ENCODE measurements around the gene GPANK1. TPM values are rescaled to one million over a fixed set of nuclear protein-coding genes. Genes with fewer than 3 reads are reported as not detected.

Gene GPANK1
- total and polyA plus RNA-seq, 2 of the 13 experiments (the other 11 are each of a cell fraction or from before 2014, with no cell fraction given): 15.4 to 22.8 TPM

DNA sequence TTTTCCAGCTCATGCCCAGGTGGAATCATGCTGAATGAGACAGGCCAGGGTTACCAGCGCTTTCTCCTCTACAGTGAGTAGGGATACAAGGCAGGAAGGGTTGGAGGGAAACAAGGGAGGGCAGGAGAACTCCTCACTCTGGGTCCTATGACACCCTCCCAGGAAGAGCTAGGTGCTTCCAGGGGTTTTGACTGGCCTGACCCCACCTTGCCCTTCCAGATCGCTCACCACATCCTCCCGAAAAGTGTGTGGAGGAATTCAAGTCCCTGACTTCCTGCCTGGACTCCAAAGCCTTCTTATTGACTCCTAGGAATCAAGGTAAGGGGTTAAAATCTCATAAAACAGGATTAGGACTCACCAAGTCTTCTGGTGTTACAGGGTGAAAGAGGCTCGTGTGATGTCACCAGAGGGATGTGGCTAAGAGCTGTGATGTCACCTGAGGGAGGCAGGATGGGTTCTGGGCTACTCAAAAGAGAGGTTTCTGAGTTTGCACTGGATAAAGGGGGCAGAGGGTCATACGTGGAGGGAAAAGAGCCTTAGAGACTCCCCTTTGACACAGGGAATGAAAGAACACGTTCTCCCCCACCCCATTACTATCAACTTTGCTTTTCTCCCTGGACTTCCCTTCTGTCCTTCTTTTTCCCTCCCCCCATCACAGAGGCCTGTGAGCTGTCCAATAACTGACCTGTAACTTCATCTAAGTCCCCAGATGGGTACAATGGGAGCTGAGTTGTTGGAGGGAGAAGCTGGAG is 7.2 kb downstream of the GPANK1 start:
- Histone ChIP-seq H3K4me2 (ENCODE audit: low read depth, low read length) (peak overlapping the region; percentile 100), H3K79me2 (ENCODE audit: insufficient read depth, low read length) (peaks cover 56% of the 10 kb centered on the region), H3K4me3 (replicated peaks in 1 of 3; ENCODE audit: insufficient read depth in 1 of 3, low read depth in 2 of 3, low read length in 3 of 3) (peak overlapping the region; percentile 56 to 78 (median 72)), H2AFZ (ENCODE audit: low read length) (no peak overlapping the region), H4K20me1 (ENCODE audit: insufficient read depth, low read length) (peaks cover 19% of the 10 kb centered on the region; the same call in 1 of the 2 replicates), H3K27me3 (ENCODE audit: control insufficient read depth in 1 of 2, insufficient read depth in 2 of 2, low read length in 2 of 2) (no peaks in the 10 kb centered on the region; a peak in 2 of 5 replicates), H3K9me3 (ENCODE audit: low read length) (no peaks in the 10 kb centered on the region), H3K27ac (ENCODE audit: extremely low read length, insufficient read depth, low read length) (peak overlapping the region; percentile 59), H3K9ac (ENCODE audit: insufficient read depth, low read depth, low read length) (peak overlapping the region; percentile 72), H3K4me1 (ENCODE audit: insufficient read depth, low read length) (peaks cover 89% of the 10 kb centered on the region), H3K36me3 (replicated peaks in 1 of 2; ENCODE audit: control insufficient read depth in 1 of 2, insufficient read depth in 2 of 2, low read length in 2 of 2) (peaks cover 10 to 20% of the 10 kb centered on the region in 2 experiments)
- ChIA-PET CTCF (ENCODE audit: low intra/inter-chr PET ratio, low total read pairs) (no interaction called here), POLR2A (interaction anchor here (1.0 to 8.0 kb wide), 14 partner anchors 6 to 208 kb away, joined by 3 to 438 read pairs (median 3); partner anchors contain the start of genes AIF1, ATP6V1G2, C6orf47 and CSNK2B)
- no TSS peak for BruUV-seq (replicated peaks)
- 69% methylated on average over 6 of the region's 6 CpGs for WGBS (ENCODE audit: low lambda C conversion rate)
- ATAC-seq: no peak
- in situ Hi-C loops (cut with HindIII; ENCODE audit: extremely low pct_ligation_motif_present, low pct_unique_long_range_greater_than_20kb): no loop called here
- intact Hi-C loops (cut with micrococcal nuclease; ENCODE audit: unreplicated experiment): loop anchor here (10.0 kb wide), 1 partner anchor 113 kb away; the partner anchor contains the start of genes ATP6V1G2, DDX39B and NFKBIL1
- FAIRE-seq: no peak
- DNase-seq (ENCODE audit: low spot score): no peak
- TF ChIP-seq WIZ (CRISPR knock-in tag; IDR thresholded peaks at IDR 0.05): no peak
- no peak for TF ChIP-seq BRCA1 (CRISPR knock-in tag; IDR thresholded peaks at IDR 0.05)
- TF ChIP-seq, protein P1, sequence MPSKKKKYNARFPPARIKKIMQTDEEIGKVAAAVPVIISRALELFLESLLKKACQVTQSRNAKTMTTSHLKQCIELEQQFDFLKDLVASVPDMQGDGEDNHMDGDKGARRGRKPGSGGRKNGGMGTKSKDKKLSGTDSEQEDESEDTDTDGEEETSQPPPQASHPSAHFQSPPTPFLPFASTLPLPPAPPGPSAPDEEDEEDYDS (CRISPR knock-in tag; IDR thresholded peaks at IDR 0.05): no peak
- TF ChIP-seq ZNF589 (CRISPR knock-in tag; conservative IDR thresholded peaks at IDR 0.05): no peak
- TF ChIP-seq JUND (CRISPR knock-in tag; IDR thresholded peaks at IDR 0.05): no peak
- TF ChIP-seq ZNF724P (CRISPR knock-in tag; IDR thresholded peaks at IDR 0.05; ENCODE audit: borderline replicate concordance): no peak
- TF ChIP-seq ZNF558 (CRISPR knock-in tag; IDR thresholded peaks at IDR 0.05; ENCODE audit: borderline replicate concordance): no peak
- TF ChIP-seq, protein P2, sequence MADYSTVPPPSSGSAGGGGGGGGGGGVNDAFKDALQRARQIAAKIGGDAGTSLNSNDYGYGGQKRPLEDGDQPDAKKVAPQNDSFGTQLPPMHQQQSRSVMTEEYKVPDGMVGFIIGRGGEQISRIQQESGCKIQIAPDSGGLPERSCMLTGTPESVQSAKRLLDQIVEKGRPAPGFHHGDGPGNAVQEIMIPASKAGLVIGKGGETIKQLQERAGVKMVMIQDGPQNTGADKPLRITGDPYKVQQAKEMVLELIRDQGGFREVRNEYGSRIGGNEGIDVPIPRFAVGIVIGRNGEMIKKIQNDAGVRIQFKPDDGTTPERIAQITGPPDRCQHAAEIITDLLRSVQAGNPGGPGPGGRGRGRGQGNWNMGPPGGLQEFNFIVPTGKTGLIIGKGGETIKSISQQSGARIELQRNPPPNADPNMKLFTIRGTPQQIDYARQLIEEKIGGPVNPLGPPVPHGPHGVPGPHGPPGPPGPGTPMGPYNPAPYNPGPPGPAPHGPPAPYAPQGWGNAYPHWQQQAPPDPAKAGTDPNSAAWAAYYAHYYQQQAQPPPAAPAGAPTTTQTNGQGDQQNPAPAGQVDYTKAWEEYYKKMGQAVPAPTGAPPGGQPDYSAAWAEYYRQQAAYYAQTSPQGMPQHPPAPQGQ (CRISPR knock-in tag; IDR thresholded peaks at IDR 0.05; ENCODE audit: borderline replicate concordance): no peak
- TF ChIP-seq, protein P3, sequence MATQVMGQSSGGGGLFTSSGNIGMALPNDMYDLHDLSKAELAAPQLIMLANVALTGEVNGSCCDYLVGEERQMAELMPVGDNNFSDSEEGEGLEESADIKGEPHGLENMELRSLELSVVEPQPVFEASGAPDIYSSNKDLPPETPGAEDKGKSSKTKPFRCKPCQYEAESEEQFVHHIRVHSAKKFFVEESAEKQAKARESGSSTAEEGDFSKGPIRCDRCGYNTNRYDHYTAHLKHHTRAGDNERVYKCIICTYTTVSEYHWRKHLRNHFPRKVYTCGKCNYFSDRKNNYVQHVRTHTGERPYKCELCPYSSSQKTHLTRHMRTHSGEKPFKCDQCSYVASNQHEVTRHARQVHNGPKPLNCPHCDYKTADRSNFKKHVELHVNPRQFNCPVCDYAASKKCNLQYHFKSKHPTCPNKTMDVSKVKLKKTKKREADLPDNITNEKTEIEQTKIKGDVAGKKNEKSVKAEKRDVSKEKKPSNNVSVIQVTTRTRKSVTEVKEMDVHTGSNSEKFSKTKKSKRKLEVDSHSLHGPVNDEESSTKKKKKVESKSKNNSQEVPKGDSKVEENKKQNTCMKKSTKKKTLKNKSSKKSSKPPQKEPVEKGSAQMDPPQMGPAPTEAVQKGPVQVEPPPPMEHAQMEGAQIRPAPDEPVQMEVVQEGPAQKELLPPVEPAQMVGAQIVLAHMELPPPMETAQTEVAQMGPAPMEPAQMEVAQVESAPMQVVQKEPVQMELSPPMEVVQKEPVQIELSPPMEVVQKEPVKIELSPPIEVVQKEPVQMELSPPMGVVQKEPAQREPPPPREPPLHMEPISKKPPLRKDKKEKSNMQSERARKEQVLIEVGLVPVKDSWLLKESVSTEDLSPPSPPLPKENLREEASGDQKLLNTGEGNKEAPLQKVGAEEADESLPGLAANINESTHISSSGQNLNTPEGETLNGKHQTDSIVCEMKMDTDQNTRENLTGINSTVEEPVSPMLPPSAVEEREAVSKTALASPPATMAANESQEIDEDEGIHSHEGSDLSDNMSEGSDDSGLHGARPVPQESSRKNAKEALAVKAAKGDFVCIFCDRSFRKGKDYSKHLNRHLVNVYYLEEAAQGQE (IDR thresholded peaks at IDR 0.05; ENCODE audit: borderline replicate concordance in 1 of 2, low read depth in 1 of 2, low read length in 2 of 2): 0 out of 4 replicates have a peak, but pooled peaks of 1 of the 2 experiments have one; percentile 34
- TF ChIP-seq, protein P4, sequence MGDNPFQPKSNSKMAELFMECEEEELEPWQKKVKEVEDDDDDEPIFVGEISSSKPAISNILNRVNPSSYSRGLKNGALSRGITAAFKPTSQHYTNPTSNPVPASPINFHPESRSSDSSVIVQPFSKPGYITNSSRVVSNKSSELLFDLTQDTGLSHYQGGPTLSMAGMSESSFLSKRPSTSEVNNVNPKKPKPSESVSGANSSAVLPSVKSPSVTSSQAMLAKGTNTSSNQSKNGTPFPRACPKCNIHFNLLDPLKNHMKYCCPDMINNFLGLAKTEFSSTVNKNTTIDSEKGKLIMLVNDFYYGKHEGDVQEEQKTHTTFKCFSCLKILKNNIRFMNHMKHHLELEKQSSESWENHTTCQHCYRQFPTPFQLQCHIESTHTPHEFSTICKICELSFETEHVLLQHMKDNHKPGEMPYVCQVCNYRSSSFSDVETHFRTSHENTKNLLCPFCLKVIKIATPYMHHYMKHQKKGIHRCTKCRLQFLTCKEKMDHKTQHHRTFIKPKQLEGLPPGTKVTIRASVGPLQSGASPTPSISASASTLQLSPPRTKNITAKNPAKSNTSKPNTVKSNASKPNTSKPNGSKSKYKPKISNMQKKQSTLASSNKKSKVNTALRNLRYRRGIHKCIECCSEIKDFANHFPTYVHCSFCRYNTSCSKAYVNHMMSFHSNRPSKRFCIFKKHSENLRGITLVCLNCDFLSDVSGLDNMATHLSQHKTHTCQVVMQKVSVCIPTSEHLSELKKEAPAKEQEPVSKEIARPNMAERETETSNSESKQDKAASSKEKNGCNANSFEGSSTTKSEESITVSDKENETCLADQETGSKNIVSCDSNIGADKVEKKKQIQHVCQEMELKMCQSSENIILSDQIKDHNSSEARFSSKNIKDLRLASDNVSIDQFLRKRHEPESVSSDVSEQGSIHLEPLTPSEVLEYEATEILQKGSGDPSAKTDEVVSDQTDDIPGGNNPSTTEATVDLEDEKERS (CRISPR knock-in tag; IDR thresholded peaks at IDR 0.05): no peak

Data from HepG2 (cell line).